ENCODE results near the gene RNF2. TPM values are rescaled to one million over a fixed set of nuclear protein-coding genes. Genes with fewer than 3 reads are reported as not detected.

Gene RNF2
- total RNA-seq, 4 donors from 2014 or later: 5.1 to 14.0 (median 10.6) TPM

- Histone ChIP-seq H3K4me3 (no peak overlapping the region), H3K9me3 (no peaks in the 10 kb centered on the region), H3K27ac (no peak overlapping the region), H3K36me3 (no peaks in the 10 kb centered on the region), H3K4me1 (peaks cover 0 to 13% (median 3%) of the 10 kb centered on the region in 4 donors), H3K27me3 (no peaks in the 10 kb centered on the region)
- no peak for DNase-seq
- TF ChIP-seq POLR2A (IDR thresholded peaks at IDR 0.05): no peak
Observed at GRCh38 chr1:185042737-185043136, 2.6 kb upstream of the RNF2 start.

- H3K27ac ChIP-seq: peak overlapping the region in 3 of 4 donors; percentile 84 to 87 (median 86)
- no peaks in the 10 kb centered on the region for H3K36me3 ChIP-seq
- H3K4me3 ChIP-seq: no peak overlapping the region
- no peaks in the 10 kb centered on the region for H3K9me3 ChIP-seq
- peaks cover 0 to 13% (median 3%) of the 10 kb centered on the region in 4 donors for H3K4me1 ChIP-seq
- no peaks in the 10 kb centered on the region for H3K27me3 ChIP-seq
- no peak for TF ChIP-seq POLR2A (IDR thresholded peaks at IDR 0.05)
- TF ChIP-seq, protein P1, sequence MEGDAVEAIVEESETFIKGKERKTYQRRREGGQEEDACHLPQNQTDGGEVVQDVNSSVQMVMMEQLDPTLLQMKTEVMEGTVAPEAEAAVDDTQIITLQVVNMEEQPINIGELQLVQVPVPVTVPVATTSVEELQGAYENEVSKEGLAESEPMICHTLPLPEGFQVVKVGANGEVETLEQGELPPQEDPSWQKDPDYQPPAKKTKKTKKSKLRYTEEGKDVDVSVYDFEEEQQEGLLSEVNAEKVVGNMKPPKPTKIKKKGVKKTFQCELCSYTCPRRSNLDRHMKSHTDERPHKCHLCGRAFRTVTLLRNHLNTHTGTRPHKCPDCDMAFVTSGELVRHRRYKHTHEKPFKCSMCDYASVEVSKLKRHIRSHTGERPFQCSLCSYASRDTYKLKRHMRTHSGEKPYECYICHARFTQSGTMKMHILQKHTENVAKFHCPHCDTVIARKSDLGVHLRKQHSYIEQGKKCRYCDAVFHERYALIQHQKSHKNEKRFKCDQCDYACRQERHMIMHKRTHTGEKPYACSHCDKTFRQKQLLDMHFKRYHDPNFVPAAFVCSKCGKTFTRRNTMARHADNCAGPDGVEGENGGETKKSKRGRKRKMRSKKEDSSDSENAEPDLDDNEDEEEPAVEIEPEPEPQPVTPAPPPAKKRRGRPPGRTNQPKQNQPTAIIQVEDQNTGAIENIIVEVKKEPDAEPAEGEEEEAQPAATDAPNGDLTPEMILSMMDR (IDR thresholded peaks at IDR 0.05): no peak
- DNase-seq: no peak
Observed at GRCh38 chr1:185044387-185044786, 971 bp upstream of the RNF2 start.

DNA sequence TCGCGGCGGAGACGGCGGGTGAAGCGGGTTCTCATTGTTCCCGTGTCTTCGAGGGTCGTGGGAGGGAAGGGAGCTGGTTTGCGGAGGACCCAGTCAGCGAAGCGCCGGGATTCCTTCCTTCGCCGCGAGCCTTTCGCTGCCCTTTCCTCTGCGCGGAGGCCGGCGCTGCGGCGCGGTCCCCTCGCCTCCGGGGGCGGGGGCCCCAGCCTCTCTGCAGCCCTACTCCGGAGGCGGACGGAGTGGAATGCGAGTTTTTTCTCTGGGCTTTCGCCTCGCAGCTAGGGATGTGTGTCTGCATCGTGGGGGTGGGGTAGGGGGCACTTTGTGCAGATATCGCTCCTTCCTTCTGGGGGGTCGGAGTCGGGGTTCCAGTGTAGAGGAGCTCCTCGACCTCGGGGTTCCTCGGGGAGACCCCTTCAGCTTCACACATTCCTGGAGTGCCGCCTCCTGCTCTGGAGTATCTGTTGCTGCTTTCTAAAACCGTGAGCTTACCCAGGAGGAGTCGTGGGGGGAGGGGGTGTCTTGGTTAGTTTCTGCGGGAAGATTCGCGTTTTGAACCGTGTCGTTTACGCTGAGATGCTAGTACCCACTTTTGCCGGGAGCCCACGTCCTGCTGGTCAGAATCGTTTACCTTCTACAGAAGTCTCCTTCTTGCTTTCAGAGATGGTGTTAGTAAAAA lies 595 bp downstream of the RNF2 start:
- DNase-seq: peak in 2 of 3 donors; percentile 28 to 53
- Histone ChIP-seq H3K27me3 (no peaks in the 10 kb centered on the region), H3K27ac (peak overlapping the region; percentile 64 to 87 (median 85)), H3K4me1 (peaks cover 0 to 13% (median 3%) of the 10 kb centered on the region in 4 donors), H3K4me3 (peak overlapping the region; percentile 71 to 89 (median 87)), H3K9me3 (no peaks in the 10 kb centered on the region), H3K36me3 (no peaks in the 10 kb centered on the region)
- TF ChIP-seq POLR2A (IDR thresholded peaks at IDR 0.05): no peak
- TF ChIP-seq, protein P1 (IDR thresholded peaks at IDR 0.05): no peak

DNA sequence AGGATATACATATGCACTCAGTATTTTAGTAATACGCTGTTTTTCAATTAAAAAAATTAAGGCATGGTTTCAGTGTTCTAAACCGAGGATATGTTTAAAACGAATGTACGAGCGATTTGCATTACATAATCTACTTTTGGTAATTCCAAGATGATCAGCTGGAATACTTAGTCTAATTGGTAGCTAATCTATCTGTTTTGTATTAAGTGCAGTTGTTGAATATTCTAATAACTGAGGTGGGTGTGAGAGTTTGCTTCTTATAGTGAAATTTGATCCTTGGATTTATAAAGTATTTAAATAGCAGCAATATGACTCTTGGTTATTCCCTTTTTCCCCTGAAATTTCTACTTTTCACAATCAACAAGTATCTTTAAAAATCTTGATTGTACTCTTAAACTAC lies 1.3 kb downstream of the RNF2 start:
- no peaks in the 10 kb centered on the region for H3K9me3 ChIP-seq
- H3K36me3 ChIP-seq: no peaks in the 10 kb centered on the region
- H3K4me1 ChIP-seq: peaks cover 0 to 13% (median 3%) of the 10 kb centered on the region in 4 donors
- no peak for DNase-seq
- peak overlapping the region; percentile 71 to 89 (median 87) for H3K4me3 ChIP-seq
- no peaks in the 10 kb centered on the region for H3K27me3 ChIP-seq
- H3K27ac ChIP-seq: no peak overlapping the region
- no peak for TF ChIP-seq POLR2A (IDR thresholded peaks at IDR 0.05)
- TF ChIP-seq, protein P1 (IDR thresholded peaks at IDR 0.05): no peak

GRCh38 chr1:185049670-185050069 lies 4.3 kb downstream of the RNF2 start:
- H3K27ac ChIP-seq: no peak overlapping the region
- H3K4me3 ChIP-seq: no peak overlapping the region
- no peak for TF ChIP-seq POLR2A (IDR thresholded peaks at IDR 0.05)
- TF ChIP-seq, protein P1 (IDR thresholded peaks at IDR 0.05): no peak
- no peaks in the 10 kb centered on the region for H3K36me3 ChIP-seq
- DNase-seq: no peak
- no peaks in the 10 kb centered on the region for H3K9me3 ChIP-seq
- H3K27me3 ChIP-seq: no peaks in the 10 kb centered on the region
- peaks cover 0 to 13% (median 3%) of the 10 kb centered on the region in 4 donors for H3K4me1 ChIP-seq

DNA sequence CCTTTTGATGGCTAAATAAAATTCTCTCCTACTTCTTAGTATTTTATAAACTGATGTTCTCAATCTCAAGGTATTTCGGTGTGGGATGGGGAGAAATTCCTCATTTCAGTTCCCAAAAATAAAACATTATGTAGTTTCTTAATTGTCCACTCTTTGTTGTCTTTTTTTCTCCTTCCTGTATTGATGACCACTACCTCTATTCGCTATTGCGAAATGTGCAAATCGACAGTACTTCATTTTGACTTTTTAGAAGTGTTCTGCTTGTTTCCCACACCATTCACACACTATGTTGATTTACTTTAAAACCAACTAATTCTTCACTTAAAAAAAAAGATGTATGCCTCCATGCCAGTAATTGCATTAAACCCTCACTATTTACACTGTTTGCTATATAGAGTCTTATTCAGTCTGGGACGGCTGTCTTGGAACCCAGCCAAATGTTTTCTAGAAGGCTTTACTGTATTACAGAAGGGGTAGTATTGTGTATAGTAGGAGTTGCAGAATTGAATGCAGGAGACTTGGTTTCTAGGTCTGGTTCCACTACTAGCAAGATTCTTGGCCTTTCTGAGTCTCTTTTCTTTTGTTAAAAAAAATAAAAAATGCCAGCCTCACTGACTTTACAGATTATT lies 5.6 kb downstream of the RNF2 start:
- H3K4me3 ChIP-seq: no peak overlapping the region
- H3K27me3 ChIP-seq: no peaks in the 10 kb centered on the region
- no peak for TF ChIP-seq POLR2A (IDR thresholded peaks at IDR 0.05)
- H3K4me1 ChIP-seq: peaks cover 0 to 13% (median 3%) of the 10 kb centered on the region in 4 donors
- H3K36me3 ChIP-seq: no peaks in the 10 kb centered on the region
- no peaks in the 10 kb centered on the region for H3K9me3 ChIP-seq
- DNase-seq: no peak
- no peak overlapping the region for H3K27ac ChIP-seq
